PFSK-1 (cell line): ENCODE measurements around the gene TSFM.

ENCODE experiments used
- FOXP2 ChIP-seq: optimal IDR thresholded peaks from 2 replicates; pipeline ENCODE3; 2011; ENCODE audit warnings: borderline replicate concordance, control low read depth, inconsistent platforms; ENCODE audit not compliant: insufficient read depth; ENCODE audit errors: extremely low read length, extremely low read depth
- POLR2AphosphoS5 ChIP-seq: IDR thresholded peaks from 2 replicates; pipeline ENCODE4 v1.6.1; 2012; ENCODE audit warnings: low read depth, mild to moderate bottlenecking, control low read depth, low read length, moderate library complexity
- SIN3A ChIP-seq: IDR thresholded peaks from 2 replicates; pipeline ENCODE4 v1.6.1; 2012; ENCODE audit warnings: mild to moderate bottlenecking, low read length, moderate library complexity, borderline replicate concordance; ENCODE audit not compliant: insufficient read depth
- TAF1 ChIP-seq: IDR thresholded peaks from 2 replicates; pipeline ENCODE4 v1.6.1; 2012; ENCODE audit warnings: low read length, control low read depth, borderline replicate concordance; ENCODE audit not compliant: insufficient read depth
- TF ChIP-seq, protein P1 (sequence below), 2 experiments: IDR thresholded peaks; 2 replicates each; pipeline versions ENCODE4 v1.6.1 to v1.8.0; 2011 to 2012; ENCODE audit warnings: low read depth in 2 of 2, low read length in 2 of 2, control low read depth in 1 of 2, inconsistent platforms in 1 of 2, mild to moderate bottlenecking in 1 of 2, moderate library complexity in 1 of 2; ENCODE audit not compliant: insufficient read depth in 1 of 2

TSFM gene

DNA sequence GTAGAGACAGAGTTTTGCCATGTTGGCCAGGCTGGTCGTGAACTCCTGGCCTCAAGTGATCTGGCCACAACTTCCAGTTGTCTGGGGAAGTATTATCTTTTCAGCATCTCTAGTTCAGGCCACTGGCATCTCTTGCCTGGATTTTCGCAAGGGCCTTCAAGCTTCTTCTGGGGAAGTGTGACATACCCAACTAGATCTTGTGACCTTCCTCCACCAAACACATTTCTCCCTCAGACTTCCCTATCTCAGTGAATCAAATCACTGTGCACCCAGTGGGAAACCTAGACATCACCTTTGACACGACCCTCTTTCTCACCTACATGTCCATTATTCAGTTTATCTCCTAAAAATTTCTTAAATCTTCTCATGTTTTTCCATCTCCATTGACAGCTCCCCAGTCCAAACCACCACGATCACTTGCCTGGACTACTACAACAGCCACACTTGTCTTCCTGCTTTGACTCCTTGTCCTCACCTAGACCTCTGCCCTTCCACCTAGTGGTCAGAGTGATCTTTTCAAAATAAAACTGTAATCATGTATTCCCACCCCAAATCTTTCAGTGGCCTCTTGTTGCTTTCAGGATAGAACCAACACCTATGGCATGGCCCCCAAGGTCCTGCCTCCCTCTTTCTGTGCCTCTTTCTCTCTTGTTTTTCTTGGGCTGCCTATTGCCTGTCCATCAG, 6.9 kb upstream of the TSFM start:
- TF ChIP-seq TAF1 (no peak), POLR2AphosphoS5 (no peak), SIN3A (no peak), FOXP2 (no peak)
- TF ChIP-seq, protein P1, sequence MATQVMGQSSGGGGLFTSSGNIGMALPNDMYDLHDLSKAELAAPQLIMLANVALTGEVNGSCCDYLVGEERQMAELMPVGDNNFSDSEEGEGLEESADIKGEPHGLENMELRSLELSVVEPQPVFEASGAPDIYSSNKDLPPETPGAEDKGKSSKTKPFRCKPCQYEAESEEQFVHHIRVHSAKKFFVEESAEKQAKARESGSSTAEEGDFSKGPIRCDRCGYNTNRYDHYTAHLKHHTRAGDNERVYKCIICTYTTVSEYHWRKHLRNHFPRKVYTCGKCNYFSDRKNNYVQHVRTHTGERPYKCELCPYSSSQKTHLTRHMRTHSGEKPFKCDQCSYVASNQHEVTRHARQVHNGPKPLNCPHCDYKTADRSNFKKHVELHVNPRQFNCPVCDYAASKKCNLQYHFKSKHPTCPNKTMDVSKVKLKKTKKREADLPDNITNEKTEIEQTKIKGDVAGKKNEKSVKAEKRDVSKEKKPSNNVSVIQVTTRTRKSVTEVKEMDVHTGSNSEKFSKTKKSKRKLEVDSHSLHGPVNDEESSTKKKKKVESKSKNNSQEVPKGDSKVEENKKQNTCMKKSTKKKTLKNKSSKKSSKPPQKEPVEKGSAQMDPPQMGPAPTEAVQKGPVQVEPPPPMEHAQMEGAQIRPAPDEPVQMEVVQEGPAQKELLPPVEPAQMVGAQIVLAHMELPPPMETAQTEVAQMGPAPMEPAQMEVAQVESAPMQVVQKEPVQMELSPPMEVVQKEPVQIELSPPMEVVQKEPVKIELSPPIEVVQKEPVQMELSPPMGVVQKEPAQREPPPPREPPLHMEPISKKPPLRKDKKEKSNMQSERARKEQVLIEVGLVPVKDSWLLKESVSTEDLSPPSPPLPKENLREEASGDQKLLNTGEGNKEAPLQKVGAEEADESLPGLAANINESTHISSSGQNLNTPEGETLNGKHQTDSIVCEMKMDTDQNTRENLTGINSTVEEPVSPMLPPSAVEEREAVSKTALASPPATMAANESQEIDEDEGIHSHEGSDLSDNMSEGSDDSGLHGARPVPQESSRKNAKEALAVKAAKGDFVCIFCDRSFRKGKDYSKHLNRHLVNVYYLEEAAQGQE (IDR thresholded peaks at IDR 0.05; ENCODE audit: insufficient read depth in 1 of 2, low read depth in 2 of 2, low read length in 2 of 2): no peak

DNA sequence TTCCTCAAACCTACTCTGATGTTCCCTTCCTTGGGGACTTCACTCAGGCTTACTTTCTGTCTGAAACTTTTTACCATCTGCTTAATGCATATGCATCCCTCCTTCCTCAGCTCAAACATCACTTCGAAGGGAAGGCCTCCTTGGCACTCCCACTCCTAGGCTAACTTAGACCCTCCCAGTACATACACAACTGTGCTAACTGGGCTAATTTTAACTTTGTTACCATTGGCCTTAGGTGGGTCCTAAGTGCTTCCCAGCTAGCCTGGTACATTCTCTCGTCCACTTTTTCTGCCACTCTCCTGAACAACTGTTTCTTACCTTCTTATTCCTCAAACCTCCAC, 6.4 kb upstream of the TSFM start:
- TF ChIP-seq TAF1 (no peak), FOXP2 (no peak), POLR2AphosphoS5 (no peak), SIN3A (no peak)
- TF ChIP-seq, protein P1 (IDR thresholded peaks at IDR 0.05; ENCODE audit: insufficient read depth in 1 of 2, low read depth in 2 of 2, low read length in 2 of 2): no peak

DNA sequence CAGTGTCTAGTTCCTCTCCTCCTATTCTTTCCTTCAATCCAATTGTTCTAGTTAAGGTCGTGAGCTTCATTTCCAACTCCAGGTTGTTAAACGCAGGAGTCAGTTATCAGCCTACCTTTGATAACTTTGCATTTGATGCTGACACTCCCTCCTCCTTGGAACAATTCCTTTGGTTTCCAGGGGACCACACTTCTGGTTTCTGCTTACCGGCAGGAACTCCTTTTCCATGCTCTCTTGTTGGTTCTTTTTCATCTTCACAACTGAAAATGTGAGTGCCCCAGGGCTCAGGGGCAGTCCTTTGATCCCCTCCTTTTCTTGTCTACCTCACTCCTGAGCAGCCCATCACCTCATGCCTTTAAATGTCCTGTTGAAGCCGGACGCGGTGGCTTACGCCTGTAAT, 5.2 kb upstream of the TSFM start:
- TF ChIP-seq FOXP2 (no peak), TAF1 (no peak), SIN3A (no peak), POLR2AphosphoS5 (no peak)
- TF ChIP-seq, protein P1 (IDR thresholded peaks at IDR 0.05; ENCODE audit: insufficient read depth in 1 of 2, low read depth in 2 of 2, low read length in 2 of 2): no peak

DNA sequence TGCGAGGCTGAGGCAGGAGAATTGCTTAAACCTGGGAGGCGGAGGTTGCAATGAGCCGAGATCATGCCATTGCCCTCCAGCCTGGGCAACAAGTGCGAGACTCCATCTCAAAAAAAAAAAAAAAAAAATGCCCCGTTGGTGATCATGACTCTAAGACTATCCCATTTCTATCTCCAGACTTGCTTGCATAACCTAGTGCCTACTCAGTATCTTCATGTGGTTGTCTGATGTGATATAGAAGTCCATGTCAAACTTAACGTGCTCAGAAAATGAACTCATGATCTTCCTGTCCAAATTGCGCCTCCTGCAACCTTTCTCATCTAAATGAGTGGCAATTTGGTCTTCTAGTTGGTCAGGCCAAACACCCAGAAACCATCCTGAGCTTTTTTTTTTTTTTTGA, 4.7 kb upstream of the TSFM start:
- TF ChIP-seq TAF1: no peak
- TF ChIP-seq, protein P1 (IDR thresholded peaks at IDR 0.05; ENCODE audit: insufficient read depth in 1 of 2, low read depth in 2 of 2, low read length in 2 of 2): no peak
- no peak for TF ChIP-seq POLR2AphosphoS5
- no peak for TF ChIP-seq SIN3A
- TF ChIP-seq FOXP2: no peak
